SK-N-MC (cell line): ENCODE results near the gene CHST15.

Experiments
- EZH2 ChIP-seq: fragments of 200-600 bp; sonication (generic); IDR thresholded peaks from one replicate; pipeline ENCODE4 v1.6.1; 2017; ENCODE audit warnings: antibody characterized with exemption
- FOXP2 ChIP-seq: optimal IDR thresholded peaks from 2 replicates; pipeline ENCODE3; 2011; ENCODE audit warnings: mild to moderate bottlenecking, moderate library complexity; ENCODE audit not compliant: insufficient read depth; ENCODE audit errors: extremely low read length, control extremely low read depth
- POLR2AphosphoS5 ChIP-seq: IDR thresholded peaks from 2 replicates; pipeline ENCODE4 v1.6.1; 2012; ENCODE audit warnings: mild to moderate bottlenecking, low read depth, low read length, borderline replicate concordance

DNA sequence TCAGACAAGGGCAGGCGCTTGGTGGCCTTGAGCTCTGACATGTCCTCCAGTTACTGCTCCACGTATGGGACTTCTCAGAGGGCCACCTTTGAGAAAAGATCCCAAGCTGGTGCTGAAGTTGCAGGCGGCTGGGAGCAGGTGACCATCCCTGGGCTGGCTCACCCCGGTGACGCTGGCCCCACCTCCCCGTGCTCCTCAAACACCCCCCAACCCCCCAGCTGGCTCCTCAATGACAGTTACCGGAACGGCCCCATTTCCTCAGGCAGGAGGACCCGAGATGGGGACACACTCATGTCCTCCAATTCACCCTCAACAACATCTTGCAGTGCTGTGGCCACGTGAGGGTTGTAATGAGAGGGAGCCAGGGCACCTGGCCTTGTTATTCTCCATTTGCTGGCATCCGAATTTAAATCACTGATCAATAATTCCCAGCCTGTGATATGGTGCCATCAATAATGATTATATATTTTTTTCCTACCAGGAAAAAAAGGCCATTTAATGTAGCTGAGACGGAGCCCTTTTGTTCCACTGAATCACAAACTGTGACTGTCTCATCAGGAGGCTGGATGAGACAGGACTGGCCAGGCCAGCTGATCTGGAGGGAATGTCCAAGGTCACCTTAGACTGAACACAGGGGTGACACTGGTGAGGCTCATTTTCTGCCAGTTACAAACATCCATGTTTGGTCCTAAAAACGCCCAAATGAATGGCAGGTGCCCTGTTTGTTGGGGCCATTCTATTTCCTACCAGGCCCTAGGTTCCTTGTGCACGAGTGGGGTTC is 64.5 kb downstream of the CHST15 start:
- TF ChIP-seq EZH2 (no peak), POLR2AphosphoS5 (no peak), FOXP2 (no peak)
